Measurements from ENCODE around the gene FAM222A. TPM values are rescaled to one million over a fixed set of nuclear protein-coding genes. Genes with fewer than 3 reads are reported as not detected.

The FAM222A gene
- total RNA-seq, 1 donor from 2014 or later: 2.4 TPM

GRCh38 chr12:109738209-109738608 is 24.6 kb downstream of the FAM222A start:
- H3K4me1 ChIP-seq: peaks cover 9% of the 10 kb centered on the region
- H3K27ac ChIP-seq: no peak overlapping the region
- DNase-seq (peak; percentile 14), ATAC-seq (no peak)
- intact Hi-C loops (cut with DNase I): no loop called here
- peaks cover 19% of the 10 kb centered on the region for H3K27me3 ChIP-seq (ENCODE audit: low read depth)
- H3K36me3 ChIP-seq: no peaks in the 10 kb centered on the region
- no peak overlapping the region for H3K4me3 ChIP-seq
- TF ChIP-seq CTCF (IDR thresholded peaks at IDR 0.05): no peak
- no peaks in the 10 kb centered on the region for H3K9me3 ChIP-seq

- Histone ChIP-seq H3K4me3 (no peak overlapping the region), H3K9me3 (no peaks in the 10 kb centered on the region), H3K36me3 (no peaks in the 10 kb centered on the region), H3K27me3 (ENCODE audit: low read depth) (peaks cover 19% of the 10 kb centered on the region), H3K27ac (peak overlapping the region; percentile 11), H3K4me1 (peaks cover 9% of the 10 kb centered on the region)
- no peak for ATAC-seq
- intact Hi-C loops (cut with DNase I): no loop called here
- TF ChIP-seq CTCF (IDR thresholded peaks at IDR 0.05): no peak
- DNase-seq: peak; percentile 33
These were observed 25.4 kb downstream of the FAM222A start for GRCh38 chr12:109738878-109739665.

DNA sequence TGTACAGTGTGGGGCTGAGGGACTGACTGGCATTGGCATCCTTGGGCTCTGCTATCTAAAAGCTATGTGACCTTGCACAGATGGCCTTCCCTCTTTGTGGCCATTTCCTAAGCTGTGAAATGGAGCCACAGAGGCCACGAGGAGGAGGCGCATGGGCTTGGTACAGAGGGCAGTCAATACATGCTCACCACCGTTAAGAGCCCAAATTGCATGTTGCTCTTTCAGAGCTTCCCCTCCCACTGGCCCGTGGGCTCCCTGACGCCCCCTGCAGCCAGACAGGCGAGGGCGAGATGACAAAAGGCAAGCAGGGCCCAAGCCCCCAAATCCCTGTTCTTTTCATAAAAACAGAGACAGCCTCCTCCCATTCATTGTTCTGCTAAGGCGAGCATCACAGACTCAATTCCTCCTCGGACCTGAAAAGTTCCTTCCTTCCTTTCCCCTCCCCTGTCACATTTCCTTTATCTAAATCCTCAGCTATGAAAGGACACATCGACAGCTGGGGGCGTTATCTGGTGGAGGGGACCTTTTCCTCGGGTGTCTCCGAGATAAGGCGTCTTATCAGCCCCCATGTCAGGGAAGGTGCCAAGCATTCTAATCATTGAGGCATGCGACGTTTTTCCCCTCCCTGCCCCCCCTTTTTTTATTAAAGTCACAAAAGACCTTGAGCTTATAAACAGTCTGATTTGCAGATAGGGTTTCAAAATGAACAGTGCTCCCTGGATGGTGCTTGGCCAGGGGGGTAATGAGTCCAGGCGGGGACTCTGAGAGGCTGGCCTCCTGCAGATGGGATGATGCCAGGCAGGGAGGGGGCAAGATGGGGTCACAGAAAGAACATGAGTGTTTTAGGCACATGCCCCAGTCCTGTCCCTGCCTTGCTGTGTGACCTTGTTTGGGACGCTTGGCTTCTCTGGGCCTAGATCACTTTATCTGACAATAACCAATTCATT is 26.4 kb downstream of the FAM222A start:
- intact Hi-C loops (cut with DNase I): no loop called here

DNA sequence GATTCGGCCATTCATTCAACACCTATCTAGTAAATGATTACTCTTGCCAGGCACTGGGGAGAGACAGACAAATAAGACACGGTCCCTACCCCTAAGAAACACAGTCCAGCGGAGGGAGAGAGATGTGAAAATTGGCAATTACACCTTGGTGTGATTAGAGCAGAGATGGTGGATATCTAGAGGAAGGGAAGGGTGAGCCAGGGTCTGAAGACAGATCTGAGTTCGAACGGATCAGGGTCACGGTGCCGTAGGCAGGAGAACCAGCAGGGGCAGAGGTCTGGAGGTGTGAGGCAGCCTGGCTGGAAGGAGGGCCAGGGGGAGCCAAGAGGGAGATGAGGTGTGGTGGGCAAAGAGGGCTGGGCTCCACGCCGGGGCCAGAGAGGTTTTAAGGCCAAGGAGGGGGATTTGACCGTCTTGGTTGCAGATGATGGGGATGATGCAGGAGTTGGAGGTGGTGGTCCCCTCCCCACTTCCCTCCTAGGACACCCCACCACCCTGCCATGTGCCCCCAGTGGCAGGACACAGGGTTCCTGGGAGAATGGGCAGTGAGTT is 27.1 kb downstream of the FAM222A start:
- Histone ChIP-seq H3K36me3 (no peaks in the 10 kb centered on the region), H3K27ac (no peak overlapping the region), H3K4me3 (no peak overlapping the region), H3K27me3 (ENCODE audit: low read depth) (peaks cover 9% of the 10 kb centered on the region), H3K4me1 (peaks cover 15% of the 10 kb centered on the region), H3K9me3 (no peaks in the 10 kb centered on the region)
- DNase-seq (peak; percentile 31), ATAC-seq (no peak)
- no peak for TF ChIP-seq CTCF (IDR thresholded peaks at IDR 0.05)
- intact Hi-C loops (cut with DNase I): no loop called here

More for the DNA sequence above, 26.4 kb downstream of the FAM222A start:
- no peak for TF ChIP-seq CTCF (IDR thresholded peaks at IDR 0.05)
- H3K27ac ChIP-seq: no peak overlapping the region
- no peaks in the 10 kb centered on the region for H3K9me3 ChIP-seq
- DNase-seq: peak; percentile 39
- ATAC-seq: no peak
- H3K4me1 ChIP-seq: peaks cover 13% of the 10 kb centered on the region
- H3K36me3 ChIP-seq: no peaks in the 10 kb centered on the region
- H3K27me3 ChIP-seq (ENCODE audit: low read depth): peaks cover 15% of the 10 kb centered on the region
- no peak overlapping the region for H3K4me3 ChIP-seq

GRCh38 chr12:109741286-109741969 is 27.8 kb downstream of the FAM222A start:
- DNase-seq (peak; percentile 17), ATAC-seq (no peak)
- TF ChIP-seq CTCF (IDR thresholded peaks at IDR 0.05): no peak
- peaks cover 9% of the 10 kb centered on the region for H3K27me3 ChIP-seq (ENCODE audit: low read depth)
- no peaks in the 10 kb centered on the region for H3K9me3 ChIP-seq
- intact Hi-C loops (cut with DNase I): no loop called here
- H3K4me1 ChIP-seq: peaks cover 15% of the 10 kb centered on the region
- H3K27ac ChIP-seq: no peak overlapping the region
- no peak overlapping the region for H3K4me3 ChIP-seq
- no peaks in the 10 kb centered on the region for H3K36me3 ChIP-seq
